Stimulated activated CD8-positive, alpha-beta memory T cell treated with anti-CD3 and anti-CD28 coated beads, Interleukin-4, amount 100 ng/mL, for 4 hours (primary cell): ENCODE results near the gene TMEM220.

Experiments
- DNase-seq, 2 donors: peaks; one replicate each; pipeline ENCODE4 v3.0.0-alpha.2; 2020; ENCODE audit warnings: low read depth in 2 of 2, low spot score in 1 of 2

Gene TMEM220

DNA sequence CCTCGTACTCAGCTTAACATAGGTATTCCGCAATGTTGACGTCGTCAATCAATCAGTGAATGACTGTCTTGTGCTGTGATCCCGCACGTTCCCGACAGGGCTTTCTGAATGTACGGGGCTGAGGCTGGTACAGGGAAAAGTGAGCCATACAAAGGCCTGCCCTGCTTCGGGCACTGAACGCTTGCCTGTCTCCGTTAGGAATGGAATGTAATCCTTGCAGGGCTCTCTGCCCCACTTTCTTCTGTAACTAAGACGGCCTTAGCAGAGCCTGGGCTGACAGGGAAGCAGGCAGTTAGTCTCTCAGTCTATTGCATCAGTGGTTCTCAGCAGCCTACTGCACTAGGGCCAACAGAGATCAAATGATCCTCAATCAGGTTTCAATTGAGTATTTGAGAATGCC is 56.5 kb downstream of the TMEM220 start:
- DNase-seq = no peak

GRCh38 chr17:10668775-10669174 is 61.0 kb downstream of the TMEM220 start:
- DNase-seq = no peak

- no peak for DNase-seq
Observed at GRCh38 chr17:10666906-10667305, 62.9 kb downstream of the TMEM220 start.

- no peak for DNase-seq
Observed at GRCh38 chr17:10664571-10664970, 65.3 kb downstream of the TMEM220 start.
